HFF-Myc (cell line): ENCODE measurements around the gene AP5Z1.

Experiments
- DNase-seq: peaks from one replicate; pipeline ENCODE4 v3.0.0-alpha.2; 2011; ENCODE audit warnings: low read depth; ENCODE audit errors: extremely low read depth
- H3K4me3 ChIP-seq: replicated peaks from 2 replicates; pipeline ENCODE4 v1.5.1; 2011; ENCODE audit warnings: low read depth, mild to moderate bottlenecking, control low read depth, low read length
- CTCF ChIP-seq: IDR thresholded peaks from 2 replicates; pipeline ENCODE4 v1.5.1; 2012; ENCODE audit warnings: mild to moderate bottlenecking, low read depth, low read length, control low read depth; ENCODE audit errors: missing control alignments

Gene AP5Z1

GRCh38 chr7:4803397-4804241 lies 28.2 kb downstream of the AP5Z1 start:
- DNase-seq: no peak
- H3K4me3 ChIP-seq: no peak overlapping the region
- TF ChIP-seq CTCF: no peak

DNA sequence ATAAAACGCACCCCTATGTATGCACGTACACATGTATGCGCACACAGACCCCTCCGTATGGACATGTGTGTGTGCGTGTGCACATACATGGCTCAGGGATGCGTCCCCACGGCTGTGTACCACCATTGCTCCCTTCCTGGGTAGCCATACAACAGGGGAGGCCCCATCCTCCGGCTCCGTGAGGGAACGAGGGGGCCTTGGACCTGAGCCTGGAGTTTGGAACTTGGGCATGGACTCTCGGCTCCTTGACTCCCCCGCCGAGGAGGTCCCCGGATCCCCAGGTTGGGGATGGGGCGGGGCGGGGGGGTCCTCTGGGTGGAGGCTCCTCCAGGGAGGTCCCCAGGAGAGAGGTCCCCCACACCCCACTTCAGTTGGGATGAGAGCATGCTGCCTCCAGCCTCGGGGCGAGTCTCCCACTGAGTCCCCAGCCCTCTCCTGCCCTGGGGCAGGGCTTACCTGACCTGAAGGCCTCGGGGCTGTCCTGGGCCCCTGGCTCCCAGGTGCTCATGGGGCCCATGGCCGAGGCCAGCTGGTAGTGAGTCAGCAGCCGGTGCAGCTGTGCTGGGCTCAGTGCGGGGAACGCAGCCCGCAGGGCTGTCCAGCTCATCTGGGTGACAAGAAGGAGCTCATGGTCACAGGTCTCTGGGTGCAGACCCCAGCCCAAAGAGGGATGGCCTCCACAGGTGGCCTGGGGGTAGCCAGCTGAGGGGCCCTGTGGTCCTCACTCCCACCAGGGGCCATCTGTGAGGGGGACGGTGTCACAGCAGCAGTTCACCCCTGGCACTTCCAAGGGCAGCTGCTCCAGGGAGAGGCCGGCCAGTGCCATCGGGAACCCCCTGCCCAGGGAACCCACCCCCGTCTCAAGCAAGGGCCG lies 29.9 kb downstream of the AP5Z1 start:
- H3K4me3 ChIP-seq: no peak overlapping the region
- TF ChIP-seq CTCF: no peak
- no peak for DNase-seq

DNA sequence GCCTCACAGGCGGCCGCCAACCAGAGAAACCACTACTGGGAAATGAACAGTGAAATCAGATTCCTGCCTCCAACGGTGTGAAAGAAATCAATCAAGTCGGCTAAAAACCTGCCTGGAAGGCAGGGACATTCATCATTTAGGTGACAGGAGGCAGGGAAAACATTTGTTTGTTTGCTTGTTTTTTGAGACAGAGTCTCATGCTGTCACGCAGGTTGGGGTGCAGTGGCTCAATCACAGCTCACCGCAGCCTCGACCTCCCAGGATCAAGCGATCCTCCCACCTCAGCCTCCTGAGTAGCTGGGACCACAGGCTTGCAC lies 30.5 kb downstream of the AP5Z1 start:
- no peak for DNase-seq
- no peak overlapping the region for H3K4me3 ChIP-seq
- no peak for TF ChIP-seq CTCF

DNA sequence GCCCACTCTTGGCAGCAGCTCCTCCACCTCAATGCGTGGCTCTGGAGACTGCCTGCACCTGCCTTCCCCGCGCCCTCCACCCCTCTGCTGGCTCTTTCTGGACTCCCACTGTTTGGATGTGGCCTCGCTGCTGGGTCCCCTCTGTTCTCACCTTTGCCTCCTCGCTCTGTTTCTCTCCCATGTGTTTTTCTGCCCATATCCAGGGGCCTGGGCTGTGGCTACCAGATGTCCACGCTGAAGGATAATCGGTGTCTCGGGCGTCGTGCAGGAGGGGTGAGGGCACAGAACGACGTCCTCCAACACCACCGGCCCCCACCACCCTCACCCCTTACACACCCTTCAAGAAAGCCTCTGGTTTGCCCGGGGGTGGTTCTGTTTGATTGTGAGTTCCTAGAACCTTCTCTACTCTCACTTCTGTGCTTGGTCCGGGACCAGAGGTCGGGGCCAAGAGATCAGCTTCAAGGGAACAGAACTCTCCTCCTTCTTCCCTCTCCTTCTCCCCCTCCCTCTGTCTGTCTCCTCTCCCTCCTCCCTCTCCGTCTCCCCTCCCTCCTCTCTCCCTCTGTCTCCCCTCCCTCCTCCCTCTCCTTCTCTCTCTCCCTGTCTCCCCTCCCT lies 31.7 kb downstream of the AP5Z1 start:
- TF ChIP-seq CTCF: no peak
- H3K4me3 ChIP-seq: no peak overlapping the region
- no peak for DNase-seq

- H3K4me3 ChIP-seq: no peak overlapping the region
- no peak for DNase-seq
- TF ChIP-seq CTCF: no peak
These were observed 32.2 kb downstream of the AP5Z1 start for GRCh38 chr7:4807598-4808016.

- no peak for TF ChIP-seq CTCF
- no peak overlapping the region for H3K4me3 ChIP-seq
- no peak for DNase-seq
These were observed 32.6 kb downstream of the AP5Z1 start for GRCh38 chr7:4808026-4808425.
